Urinary bladder (tissue), 4 donors: ENCODE measurements around the gene GNB1L. TPM values are rescaled to one million over a fixed set of nuclear protein-coding genes. Genes with fewer than 3 reads are reported as not detected.

Experiments
- DNase-seq: peaks from one replicate; pipeline ENCODE4 v3.0.0-alpha.2; 2015; ENCODE audit errors: extremely low spot score
- H3K27ac ChIP-seq: one replicate; pipeline ENCODE4 v1.5.1; 2013; ENCODE audit warnings: low read depth, mild to moderate bottlenecking, moderate library complexity
- H3K36me3 ChIP-seq: one replicate; pipeline ENCODE4 v1.6.1; 2013; ENCODE audit warnings: mild to moderate bottlenecking, moderate library complexity; ENCODE audit not compliant: insufficient read depth
- H3K4me1 ChIP-seq: one replicate; pipeline ENCODE4 v1.6.1; 2013; ENCODE audit warnings: mild to moderate bottlenecking, moderate library complexity; ENCODE audit not compliant: insufficient read depth
- H3K4me3 ChIP-seq: one replicate; pipeline ENCODE4 v1.5.1; 2013; ENCODE audit warnings: low read depth, low read length
- WGBS: extraction: QIAGEN DNeasy Blood & Tissue Kit; methylation state at CpG from one replicate; pipeline ENCODE4 v1.1.7; 2013; 5-methylcytosine and 5-hydroxymethylcytosine counted together
- polyA plus RNA-seq: library from polyadenylated mRNA; stranded (reverse); fragments of 200-250 nt; gene quantifications from one replicate; pipeline ENCODE4 v1.2.3, GENCODE V29; 2013
- total RNA-seq: library from RNA; depleted of rRNA; stranded (reverse); fragments of >200 nt; gene quantifications from one replicate; pipeline ENCODE4 v1.2.3, GENCODE V29; 2014
- donor health status: healthy with polysubstance abuse.
- donor health status: healthy.

Gene GNB1L
- total and polyA plus RNA-seq, 2 donors: 3.4 to 8.5 TPM

DNA sequence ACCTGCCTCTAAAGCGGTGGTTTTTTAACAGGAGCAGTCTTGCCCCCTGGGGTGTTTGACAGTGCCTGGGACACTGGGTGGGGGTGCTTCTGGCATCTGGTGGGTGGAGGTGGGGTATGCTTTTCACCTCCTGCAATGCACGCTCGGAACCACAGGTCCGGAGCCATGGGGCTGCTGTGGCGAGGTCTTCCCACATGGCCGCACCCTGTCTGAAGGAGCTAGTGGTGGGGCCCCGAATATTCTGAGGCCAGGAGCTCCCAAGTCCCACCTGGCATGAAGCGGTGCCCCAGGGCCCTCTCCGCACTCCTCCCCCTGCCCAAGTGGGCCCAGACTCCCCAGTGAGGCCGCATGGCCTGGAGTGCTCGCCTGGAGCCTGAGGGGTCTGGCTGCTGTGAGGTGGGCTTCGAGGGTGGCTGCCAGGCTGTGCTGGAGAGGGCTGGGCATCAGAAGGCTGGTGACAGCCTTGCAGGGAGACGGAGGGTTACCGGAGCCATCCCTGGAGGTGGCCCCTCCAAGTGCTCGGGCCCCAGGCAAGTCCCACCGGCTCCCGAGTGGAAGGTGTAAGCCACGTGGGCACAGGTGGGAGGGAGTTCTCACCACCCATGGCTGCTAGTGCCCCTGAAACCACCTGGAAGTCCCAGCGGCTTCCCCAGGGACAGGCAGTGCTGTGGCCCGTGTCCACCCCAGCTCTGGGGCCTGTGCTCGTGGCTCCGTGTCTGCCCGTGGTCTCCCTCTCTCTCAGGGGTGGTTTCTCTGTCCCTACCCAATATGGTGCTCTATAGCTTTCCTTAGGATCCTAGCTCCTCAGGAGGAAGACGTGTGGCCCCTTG lies 79.0 kb downstream of the GNB1L start:
- DNase-seq: no peak
- Histone ChIP-seq H3K4me3 (no peak overlapping the region), H3K27ac (no peak overlapping the region), H3K36me3 (no peaks in the 10 kb centered on the region), H3K4me1 (no peaks in the 10 kb centered on the region)
- 88% methylated on average over 24 of the region's 24 CpGs for WGBS

DNA sequence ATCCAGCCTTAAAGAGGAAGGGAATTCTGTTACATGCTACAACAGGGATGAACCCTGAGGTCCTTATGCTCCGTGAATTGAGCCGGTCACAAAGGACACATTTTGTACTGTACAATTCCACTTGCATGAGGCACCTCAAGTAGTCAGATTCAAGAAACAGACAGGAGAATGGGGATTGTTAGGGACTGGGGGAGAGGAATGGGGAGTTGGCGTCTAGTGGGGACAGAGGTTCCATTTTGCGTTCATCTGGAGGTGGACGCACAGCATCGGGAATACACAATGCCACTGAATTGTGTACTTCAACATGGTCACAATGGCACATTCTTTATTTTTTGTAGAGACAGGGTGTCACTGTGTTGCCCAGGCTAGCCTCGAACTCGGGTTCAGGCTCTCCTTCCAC lies 80.0 kb downstream of the GNB1L start:
- WGBS: 90% methylated on average over 8 of the region's 8 CpGs
- no peak overlapping the region for H3K4me3 ChIP-seq

DNA sequence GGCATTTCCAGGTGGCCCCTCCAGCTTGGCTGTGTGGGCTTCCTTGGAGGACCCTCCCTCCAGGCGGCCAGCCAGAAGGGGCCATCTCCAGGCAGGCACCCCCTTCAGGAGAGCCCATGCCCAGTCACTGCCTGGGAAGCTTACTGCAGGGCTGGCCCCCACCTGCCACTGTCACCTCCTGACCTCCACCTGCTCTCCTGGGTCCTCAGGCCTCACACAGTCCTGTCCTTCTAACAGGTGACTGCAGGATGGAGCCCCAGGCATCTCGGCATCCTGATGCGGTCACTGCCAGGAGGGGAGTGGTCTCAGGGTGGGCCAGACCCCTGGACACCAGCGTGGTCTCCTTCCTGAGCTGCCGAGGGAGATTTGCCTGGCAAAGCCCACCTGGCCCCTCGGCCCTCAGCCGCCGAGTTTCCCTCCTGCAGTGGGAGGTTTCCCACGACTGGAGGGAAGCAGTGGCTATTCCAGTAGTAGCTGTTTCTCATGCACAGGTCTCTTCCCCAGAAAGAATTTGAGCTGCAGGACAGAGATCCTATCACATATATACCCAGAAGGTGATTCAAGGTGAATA lies 81.1 kb downstream of the GNB1L start:
- 67% methylated on average over 9 of the region's 9 CpGs for WGBS
- H3K27ac ChIP-seq: no peak overlapping the region
- no peaks in the 10 kb centered on the region for H3K36me3 ChIP-seq
- no peaks in the 10 kb centered on the region for H3K4me1 ChIP-seq
- no peak for DNase-seq
- H3K4me3 ChIP-seq: no peak overlapping the region

More for the DNA sequence above, 80.0 kb downstream of the GNB1L start:
- H3K36me3 ChIP-seq: no peaks in the 10 kb centered on the region
- no peaks in the 10 kb centered on the region for H3K4me1 ChIP-seq
- DNase-seq: no peak
- no peak overlapping the region for H3K27ac ChIP-seq

DNA sequence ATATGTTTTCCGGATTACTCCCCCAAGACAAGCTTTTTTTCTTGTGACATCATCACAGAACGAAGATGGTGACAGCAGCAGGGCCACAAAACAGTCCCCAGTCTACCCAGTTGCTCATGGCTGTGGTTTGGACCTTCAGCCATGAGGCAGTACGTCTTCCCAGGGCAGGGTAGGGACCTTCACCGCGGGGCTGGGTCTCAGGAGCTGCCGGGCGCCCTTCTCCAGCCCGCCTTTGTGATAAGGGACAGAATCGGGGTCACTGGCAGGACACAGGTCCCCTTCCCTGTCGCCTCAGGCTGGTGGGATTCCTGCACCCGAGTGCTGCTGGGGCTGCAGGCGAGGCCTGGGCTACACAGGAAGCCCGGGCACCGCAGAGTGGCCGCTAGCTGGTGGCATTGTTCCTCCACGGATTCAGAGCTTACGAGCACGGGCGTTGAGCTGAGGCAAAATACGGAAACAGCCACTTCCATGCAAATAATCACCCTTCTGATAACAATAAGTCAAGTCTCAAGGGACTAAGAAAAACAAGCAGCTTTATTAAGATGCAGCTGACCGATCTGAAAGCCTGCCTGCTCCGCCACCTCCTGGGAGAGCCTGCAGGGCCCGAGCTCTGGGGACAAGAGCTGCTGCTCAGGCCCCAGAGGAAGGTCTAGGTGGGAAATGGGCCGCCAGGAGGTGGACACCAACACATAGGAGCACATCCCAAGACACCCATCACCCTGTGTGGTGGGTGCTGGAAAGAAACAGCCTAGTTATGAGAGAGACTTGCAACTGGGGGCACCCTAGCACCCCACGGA lies 81.8 kb downstream of the GNB1L start:
- DNase-seq: no peak
- H3K4me1 ChIP-seq: no peaks in the 10 kb centered on the region
- WGBS: 61% methylated on average over 25 of the region's 25 CpGs
- no peaks in the 10 kb centered on the region for H3K36me3 ChIP-seq
- H3K4me3 ChIP-seq: no peak overlapping the region
- no peak overlapping the region for H3K27ac ChIP-seq

DNA sequence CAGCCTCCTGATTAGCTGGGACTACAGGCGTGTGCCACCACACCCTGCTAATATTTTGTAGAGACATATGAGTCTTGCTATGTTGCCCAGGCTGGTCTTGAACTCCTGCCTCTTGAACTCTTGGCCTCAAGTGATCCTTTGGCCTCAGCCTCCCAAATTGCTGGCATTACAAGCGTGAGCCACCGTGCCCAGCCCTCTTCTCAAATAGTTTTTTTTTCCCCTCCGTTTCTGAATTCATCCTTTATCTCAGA lies 82.3 kb downstream of the GNB1L start:
- 74% methylated on average over 4 of the region's 4 CpGs for WGBS
- Histone ChIP-seq H3K4me3 (no peak overlapping the region), H3K27ac (no peak overlapping the region), H3K4me1 (no peaks in the 10 kb centered on the region), H3K36me3 (no peaks in the 10 kb centered on the region)
- DNase-seq: no peak

DNA sequence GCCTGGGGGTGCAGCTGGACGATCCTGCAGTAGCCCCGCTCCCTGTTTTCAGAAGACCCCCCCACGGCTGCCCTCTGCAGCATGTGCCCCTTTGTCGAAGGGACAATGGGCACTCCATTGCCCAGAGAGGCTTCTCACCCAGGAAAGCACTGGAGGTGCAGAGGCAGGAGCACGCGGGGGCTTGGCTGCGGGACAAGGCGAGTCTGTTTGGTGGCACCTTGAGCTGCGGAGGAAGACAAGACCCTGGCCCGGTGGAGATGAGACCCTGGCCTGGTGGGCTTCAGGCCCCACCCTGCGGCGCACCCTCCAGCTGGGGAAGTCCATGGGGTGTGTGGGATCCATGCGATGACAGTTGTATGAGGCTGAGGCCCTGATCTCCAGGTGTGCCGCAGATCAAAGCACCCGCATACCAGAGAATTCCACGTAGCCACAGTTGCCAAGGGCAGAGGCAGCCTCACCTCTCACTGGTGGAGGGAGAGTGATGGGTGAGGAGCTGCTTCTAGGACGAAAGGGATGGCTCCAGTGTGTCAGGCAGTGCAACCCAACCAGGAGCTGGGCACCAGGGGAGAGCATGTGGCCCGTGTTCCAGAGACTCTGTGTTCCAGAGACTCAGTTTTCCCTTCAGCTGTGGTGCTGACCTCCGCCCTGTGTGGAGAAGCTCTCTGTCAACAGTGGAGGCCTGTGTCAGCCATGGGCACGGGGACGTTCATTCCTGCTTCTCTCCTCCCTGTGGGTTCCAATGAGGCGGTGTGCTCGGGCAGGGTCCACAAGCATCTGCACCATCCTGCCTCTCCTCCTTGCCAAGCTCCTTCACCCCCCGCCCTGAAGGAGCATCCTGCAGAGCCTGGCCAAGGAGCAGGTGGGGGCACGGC lies 84.1 kb downstream of the GNB1L start:
- WGBS: 83% methylated on average over 25 of the region's 25 CpGs
- Histone ChIP-seq H3K36me3 (no peaks in the 10 kb centered on the region), H3K4me1 (no peaks in the 10 kb centered on the region), H3K4me3 (no peak overlapping the region), H3K27ac (no peak overlapping the region)
- DNase-seq: no peak

DNA sequence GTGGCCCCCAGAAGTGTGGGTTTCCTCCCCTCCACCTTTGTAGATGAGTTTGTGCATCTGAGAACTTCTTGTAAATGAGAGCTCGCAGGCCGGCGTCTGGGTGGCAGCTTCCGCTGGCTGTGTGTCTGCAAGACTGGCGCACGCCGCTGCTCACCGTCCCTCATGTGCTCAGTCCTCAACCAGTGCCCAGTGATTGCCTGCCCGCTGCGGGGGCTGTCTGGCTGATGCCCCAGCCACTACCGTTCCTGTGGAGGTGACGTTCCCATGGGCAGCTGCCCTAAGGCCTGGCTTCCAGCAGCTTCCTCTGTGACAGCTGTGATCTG lies 85.3 kb downstream of the GNB1L start:
- no peaks in the 10 kb centered on the region for H3K36me3 ChIP-seq
- DNase-seq: no peak
- no peaks in the 10 kb centered on the region for H3K4me1 ChIP-seq
- WGBS: 89% methylated on average over 12 of the region's 12 CpGs
- no peak overlapping the region for H3K27ac ChIP-seq
- H3K4me3 ChIP-seq: no peak overlapping the region

DNA sequence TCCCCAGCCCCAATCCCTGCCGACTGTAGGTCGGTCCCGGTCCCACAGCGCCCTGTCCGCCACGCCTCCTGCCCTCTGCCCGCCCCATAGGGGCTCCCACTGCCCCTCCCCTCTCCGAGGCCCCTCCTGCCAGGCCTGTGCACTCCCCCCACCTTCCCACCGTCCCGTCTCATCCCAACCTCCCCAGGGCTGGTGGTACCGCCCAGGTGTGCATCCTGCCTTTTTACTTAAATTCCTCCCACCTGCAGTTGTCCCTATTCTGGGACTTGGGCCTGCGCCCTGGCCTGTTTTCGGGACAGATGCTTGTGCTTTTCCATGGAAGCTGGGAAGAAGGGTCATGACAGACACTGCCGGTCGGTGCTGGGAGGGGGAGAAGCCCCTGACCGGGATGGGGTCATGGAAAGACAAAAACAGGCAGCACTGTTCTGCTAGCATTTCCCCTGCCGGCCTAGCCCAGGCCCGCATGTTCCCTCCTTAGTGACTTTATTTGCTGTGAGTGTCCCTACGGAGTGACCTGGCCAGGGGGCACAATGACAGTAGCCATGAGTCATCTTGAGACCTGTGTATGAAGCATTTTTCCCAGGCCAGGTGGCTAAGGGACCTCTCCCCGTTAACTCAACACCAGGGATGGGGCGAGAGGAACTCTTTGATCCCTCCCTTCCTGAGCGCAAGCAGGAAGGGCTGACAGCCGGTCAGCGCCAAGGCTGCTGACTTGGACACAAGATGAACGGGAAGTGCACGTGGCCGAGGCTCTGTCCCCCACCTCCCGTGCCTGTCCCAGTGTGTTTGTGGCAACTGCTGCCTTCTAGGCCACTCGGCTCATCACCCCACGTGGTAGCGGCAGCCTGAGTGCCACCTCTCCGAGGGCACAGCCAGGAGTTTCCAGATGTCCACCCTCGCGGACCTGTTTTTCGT lies 87.0 kb downstream of the GNB1L start:
- H3K27ac ChIP-seq: no peak overlapping the region
- DNase-seq: no peak
- WGBS: 20% methylated on average over 35 of the region's 35 CpGs
- no peak overlapping the region for H3K4me3 ChIP-seq
- no peaks in the 10 kb centered on the region for H3K4me1 ChIP-seq
- no peaks in the 10 kb centered on the region for H3K36me3 ChIP-seq

DNA sequence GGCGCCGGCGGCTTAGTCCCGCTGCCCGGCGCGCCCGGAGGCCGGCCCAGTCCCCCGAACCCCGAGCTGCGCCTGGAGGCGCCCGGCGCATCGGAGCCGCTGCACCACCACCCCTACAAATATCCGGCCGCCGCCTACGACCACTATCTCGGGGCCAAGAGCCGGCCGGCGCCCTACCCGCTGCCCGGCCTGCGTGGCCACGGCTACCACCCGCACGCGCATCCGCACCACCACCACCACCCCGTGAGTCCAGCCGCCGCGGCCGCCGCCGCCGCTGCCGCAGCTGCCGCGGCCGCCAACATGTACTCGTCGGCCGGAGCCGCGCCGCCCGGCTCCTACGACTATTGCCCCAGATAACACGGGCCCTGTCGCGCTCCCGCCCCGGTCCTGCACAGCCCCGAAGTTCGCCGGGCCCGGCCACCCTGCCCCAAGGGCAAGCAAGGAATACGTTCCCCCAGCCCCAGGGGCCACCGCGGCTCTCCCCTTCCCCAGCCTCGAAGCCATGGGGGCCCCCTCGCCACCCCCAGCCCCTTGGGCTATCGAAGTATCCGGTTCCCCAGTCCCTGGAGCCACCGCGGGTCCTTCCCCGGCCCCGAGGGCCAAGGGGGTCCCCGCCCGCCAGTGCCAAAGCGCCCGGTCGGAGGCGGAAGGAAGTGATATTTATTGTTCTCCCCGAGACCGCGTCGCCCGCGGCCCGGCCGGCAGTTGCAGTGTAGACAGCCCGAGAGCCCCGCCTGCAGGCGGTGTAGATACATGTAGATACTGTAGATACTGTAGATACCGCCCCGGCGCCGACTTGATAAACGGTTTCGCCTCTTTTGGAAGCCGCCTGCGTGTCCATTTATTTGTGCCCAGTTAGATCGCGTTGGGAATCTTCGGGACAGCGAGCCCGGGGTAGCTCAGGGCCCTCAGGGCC lies 87.9 kb downstream of the GNB1L start:
- Histone ChIP-seq H3K4me1 (no peaks in the 10 kb centered on the region), H3K27ac (no peak overlapping the region), H3K36me3 (no peaks in the 10 kb centered on the region), H3K4me3 (peak overlapping the region; percentile 23)
- no peak for DNase-seq
- WGBS: 2% methylated on average over 103 of the region's 103 CpGs

DNA sequence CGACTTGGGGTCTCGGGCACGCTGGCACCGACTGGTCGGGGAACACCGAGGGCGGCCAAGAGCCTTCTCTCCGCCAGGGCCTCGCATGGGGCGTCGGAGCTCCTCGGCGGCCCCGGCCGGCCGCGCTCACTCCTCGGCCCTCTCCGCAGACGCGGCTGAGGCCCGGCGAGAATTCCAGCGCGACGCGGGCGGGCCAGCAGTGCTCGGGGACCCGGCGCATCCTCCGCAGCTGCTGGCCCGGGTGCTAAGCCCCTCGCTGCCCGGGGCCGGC lies 88.5 kb downstream of the GNB1L start:
- Histone ChIP-seq H3K36me3 (no peaks in the 10 kb centered on the region), H3K4me3 (peak overlapping the region; percentile 23), H3K27ac (peak overlapping the region; percentile 59), H3K4me1 (no peaks in the 10 kb centered on the region)
- DNase-seq: no peak
- 1% methylated on average over 36 of the region's 36 CpGs for WGBS

DNA sequence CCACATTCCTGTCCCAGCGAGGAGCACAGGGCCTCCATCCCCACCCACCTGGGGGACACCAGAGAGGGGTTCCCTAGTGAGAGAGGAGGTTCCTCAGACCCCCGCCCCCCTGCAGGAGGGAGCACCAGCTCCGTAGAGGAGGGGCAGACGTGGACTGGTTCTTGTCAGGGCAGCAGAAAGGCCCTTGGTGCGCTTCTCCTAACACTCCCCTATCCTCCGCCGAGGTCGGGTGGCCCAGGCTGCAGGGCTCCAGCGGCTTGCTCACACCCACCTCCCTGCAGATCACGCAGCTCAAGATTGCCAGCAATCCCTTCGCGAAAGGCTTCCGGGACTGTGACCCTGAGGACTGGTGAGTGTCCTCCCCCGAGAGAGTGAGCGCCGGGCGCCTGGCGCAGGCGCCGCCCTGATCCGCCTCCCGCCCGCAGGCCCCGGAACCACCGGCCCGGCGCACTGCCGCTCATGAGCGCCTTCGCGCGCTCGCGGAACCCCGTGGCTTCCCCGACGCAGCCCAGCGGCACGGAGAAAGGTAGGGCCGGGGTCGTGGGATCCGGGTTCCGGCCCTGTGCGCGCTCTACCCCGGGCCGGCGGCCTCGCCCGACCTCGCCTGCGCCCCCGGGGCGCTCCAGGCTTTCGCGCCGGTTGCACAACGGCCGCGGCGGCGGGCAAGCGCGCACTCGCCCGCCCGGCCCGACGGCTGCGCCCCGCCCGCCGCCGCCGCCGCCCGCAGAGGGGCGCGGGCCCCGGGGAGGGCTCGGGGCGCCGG lies 89.0 kb downstream of the GNB1L start:
- DNase-seq: no peak
- Histone ChIP-seq H3K27ac (peak overlapping the region; percentile 59), H3K4me1 (no peaks in the 10 kb centered on the region), H3K36me3 (no peaks in the 10 kb centered on the region), H3K4me3 (peak overlapping the region; percentile 23)
- 3% methylated on average over 83 of the region's 83 CpGs for WGBS
